ENCODE data around the gene TJP1. TPM values are rescaled to one million over a fixed set of nuclear protein-coding genes. Genes with fewer than 3 reads are reported as not detected.
"Not testable (repeated sequence)": the region's sequence is repeated elsewhere in the genome, so short reads cannot be mapped to it uniquely, and the experiment has no call there.

TJP1 gene
- total RNA-seq, 1 donor from 2014 or later: 76.4 TPM

GRCh38 chr15:29699791-29700190 is 122.5 kb downstream of the TJP1 start:
- DNase-seq: no peak

- DNase-seq: no peak
Measured at GRCh38 chr15:29698030-29698701, 124.1 kb downstream of the TJP1 start.

GRCh38 chr15:29696950-29697738 is 125.1 kb downstream of the TJP1 start:
- no peak for DNase-seq

GRCh38 chr15:29696506-29696905 is 125.8 kb downstream of the TJP1 start:
- not testable (repeated sequence) for DNase-seq

GRCh38 chr15:29695489-29696167 is 126.6 kb downstream of the TJP1 start:
- DNase-seq: no peak

DNA sequence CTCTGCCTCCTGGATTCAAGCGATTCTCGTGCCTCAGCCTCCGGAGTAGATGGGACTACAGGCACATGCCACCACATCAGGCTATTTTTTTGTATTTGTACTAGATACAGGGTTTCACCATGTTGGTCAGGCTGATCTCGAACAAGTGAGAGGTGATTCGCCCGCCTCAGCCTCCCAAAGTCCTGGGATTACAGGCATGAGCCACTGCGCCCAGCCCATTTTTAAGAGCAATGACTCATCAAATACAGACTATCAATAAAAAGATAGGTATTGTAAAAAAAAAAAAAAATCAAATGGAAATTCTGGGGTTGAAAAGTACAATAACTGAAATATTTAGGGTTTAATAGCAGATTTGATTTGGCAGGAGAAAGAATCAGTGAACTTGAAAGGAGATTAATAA is 129.0 kb downstream of the TJP1 start:
- DNase-seq: no peak

DNA sequence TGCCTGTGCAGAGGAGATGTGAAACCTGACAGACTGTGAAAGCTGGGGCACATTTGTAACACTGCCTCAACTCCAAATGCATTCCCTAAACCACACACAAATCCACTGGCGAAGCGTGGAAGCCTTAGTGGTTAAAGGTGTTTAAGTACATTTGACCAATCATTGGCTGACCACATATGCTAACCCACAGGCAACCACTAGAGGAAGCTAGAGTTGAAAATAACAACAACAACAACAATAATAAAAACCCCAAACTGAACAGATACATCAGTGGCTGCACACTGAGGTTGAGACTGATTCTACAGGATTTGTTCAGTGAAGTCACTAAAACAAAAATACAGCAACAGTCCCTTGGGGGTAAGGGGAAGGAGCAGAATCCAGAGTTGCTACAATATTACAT is 129.7 kb downstream of the TJP1 start:
- no peak for DNase-seq

DNA sequence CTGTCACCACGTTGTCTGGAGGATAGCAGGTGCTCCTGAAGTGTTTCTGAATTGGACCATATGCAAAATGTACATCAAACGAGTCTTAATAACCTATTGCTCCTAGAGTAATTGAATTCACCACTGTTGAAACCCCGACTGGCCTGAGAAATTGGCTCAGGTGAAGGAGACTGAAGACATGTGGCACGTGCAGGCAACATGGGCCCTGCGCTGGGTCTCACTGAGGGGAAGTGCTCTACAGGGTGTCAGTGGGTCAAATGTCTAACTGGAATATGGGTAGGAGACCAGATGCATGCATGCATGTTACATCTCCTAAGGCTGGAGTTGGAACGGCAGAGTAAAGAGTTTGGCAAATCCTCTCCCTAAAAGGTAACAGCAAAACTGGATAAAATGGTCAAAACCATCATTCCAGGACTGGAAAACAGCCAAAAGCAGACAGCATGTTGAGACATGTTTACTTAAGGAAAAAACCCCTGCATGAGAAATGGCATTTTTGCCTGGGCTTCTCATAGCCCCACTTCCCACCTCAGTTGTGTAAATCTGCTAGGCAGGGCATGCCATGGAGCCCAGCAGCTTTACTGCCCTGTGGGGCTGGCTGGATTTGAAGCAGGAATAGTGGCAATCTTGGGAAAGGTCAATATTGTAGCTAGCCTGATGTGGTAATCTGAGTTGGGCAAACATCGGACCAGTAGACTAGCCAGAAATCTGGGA is 131.3 kb downstream of the TJP1 start:
- no peak for DNase-seq

DNA sequence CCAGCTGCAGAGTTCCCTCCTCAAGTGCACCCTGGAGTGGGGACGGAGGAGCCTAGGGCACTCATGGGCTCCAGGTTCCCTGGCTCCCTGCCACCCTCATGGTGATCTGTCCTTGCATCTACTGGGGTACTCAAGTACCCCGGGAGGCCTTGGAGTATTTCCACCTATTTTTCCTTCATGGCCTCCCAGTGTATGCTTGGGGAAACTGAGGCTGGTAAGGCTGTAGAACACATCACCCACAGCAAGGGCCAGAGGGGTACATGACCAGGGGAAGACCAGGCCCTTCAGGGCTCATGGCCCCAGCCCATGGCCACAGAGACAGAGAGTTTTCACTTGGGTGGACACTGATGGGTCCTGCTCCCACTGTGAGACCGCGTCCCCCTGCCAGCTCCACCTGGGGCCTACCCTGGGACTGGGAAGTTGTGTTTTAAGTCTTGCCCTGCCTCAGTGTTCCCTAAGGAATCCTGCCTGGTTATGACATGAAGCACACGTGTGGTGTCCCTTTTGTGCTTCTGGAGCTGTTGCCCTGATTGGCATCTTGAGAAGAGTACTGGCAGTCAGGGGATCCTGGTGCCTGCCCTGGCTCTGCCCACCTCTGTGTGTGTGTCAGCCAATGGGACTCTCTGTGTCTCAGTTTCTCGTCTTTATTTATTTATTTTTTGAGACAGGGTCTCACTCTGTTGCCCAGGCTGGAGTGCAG is 132.8 kb downstream of the TJP1 start:
- DNase-seq: no peak

DNA sequence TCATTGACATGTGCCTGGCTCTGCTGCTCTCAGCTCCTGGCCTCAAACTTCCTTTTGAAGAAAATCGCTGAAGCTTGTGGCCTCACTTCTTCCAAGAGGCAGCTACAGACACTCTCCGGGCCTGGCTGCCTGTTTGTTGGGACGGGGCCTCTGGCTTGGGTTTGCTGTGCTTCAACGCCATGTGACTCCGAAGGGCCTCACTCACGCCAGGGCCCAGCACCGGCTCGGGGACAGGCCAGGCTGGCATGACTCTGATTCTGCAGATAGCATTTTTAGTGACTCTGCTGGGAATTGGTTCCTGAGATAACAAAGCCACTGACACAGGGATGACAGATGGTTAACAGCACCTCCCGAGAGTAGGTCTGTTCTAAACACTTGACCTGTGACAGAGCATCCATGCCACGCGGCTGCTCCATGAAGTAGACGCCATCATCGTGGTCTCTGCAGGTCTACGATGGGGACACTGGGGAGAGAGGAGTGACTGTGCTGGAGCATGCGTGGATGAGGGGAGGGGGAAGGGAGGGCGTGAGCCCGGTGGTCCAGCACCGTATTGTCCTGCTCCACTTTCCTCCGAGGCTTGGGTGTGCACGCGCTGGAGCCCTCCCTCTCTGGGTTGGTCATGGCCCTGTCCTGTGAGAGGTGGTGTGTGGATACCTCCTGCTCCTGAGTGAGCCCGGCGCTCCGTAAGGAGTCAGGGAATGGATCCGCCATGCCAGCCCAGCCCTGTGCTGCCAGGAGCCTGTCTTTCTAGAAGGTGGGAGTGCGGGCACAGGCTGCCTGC is 133.6 kb downstream of the TJP1 start:
- no peak for DNase-seq

DNA sequence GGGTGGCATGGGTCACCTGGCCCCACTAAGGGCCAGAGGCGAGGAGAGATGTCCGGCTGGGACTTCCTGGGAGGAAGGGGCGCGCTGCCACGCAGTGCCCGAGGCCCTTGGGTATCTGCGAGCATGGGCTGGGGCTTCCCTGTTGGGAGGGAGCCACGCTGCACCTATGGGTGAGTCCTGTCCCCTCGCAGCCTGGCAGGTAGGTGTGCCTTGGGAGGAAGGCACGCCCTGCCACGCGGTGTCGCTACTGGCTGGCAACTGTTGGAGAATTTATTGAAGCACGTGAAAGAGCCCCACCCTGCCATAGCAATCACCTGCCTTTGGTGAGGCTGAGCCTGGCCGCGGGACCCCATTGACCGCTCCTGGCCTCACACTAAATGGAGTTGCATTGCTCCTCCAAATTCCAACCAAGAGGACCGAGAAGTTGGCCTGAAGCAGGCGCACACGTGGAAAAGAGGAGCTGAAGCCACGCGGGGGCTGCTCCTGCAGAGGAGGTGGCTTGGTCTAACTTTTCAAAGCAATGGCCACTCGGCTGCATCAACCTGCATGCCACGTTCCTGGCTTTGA is 134.2 kb downstream of the TJP1 start:
- no peak for DNase-seq

DNA sequence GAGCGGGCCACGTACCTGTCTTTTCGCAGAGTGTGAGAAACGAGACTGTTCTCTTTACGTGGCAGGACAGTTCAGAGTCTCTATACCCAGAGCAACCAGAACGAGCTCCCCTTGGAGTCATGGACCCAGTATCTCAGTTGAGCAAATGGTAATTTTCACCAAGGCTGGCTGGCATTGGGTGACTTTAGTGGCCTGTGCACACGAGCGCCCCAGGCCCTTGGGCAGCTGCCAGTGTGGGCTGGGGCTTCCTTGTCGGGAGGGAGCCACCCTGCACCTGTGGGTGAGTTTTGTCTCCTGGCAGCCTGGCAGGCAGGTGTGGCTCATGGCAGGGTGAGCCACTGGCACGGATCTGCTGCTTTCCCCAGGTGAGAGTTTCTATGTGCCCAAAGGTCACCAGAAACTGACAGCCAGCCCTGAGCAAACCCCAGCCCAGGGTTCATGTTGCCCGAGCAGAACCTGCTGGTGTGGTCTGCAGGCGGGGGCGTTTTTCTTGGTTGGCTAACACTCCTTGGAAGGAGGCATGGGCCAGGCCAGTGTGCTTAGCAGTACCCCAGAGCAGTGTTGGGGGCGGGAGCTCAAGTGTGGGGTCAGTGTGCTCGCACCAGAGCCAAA is 135.0 kb downstream of the TJP1 start:
- no peak for DNase-seq

- DNase-seq: no peak
Measured at GRCh38 chr15:29686445-29687203, 135.6 kb downstream of the TJP1 start.

DNA sequence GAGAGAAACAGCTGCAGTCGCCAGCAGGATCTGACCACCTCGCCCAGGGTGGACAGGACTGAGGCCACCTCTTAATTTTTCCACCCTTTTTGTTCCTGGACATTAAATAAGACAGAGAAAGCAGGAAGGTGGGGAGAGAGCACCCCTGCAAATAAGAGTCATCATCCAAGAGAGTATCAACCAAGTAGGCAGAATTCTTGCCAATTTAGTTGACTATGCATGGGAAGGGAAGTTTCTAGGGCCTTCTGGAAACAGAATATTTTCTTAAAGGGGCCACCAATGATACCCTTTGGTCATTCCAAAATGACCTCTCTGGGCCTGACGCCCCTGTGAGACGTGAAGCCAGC is 136.2 kb downstream of the TJP1 start:
- DNase-seq: no peak

- no peak for DNase-seq
Measured at GRCh38 chr15:29685156-29686078, 136.9 kb downstream of the TJP1 start.

GRCh38 chr15:29682781-29683180 is 139.5 kb downstream of the TJP1 start:
- no peak for DNase-seq

DNA sequence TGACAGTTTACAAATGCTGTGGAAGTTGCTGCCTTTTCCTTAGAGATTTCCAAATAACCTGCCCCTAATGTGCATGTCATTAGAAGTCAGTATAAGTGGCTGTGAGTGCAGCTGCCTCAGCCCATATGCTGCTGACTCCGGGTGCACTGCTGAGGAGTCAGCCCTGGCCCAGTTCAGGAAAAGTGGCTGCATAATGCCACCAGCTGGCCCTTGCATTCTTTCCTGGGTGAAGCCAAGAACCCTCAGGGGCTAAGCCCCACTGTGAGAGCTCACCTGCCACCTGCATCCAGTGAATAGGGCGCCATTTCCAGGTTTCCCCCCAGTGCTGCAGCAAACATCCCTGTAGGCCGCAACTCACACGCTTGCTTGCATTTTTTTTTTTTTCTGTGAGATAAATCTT is 139.9 kb downstream of the TJP1 start:
- DNase-seq: no peak

DNA sequence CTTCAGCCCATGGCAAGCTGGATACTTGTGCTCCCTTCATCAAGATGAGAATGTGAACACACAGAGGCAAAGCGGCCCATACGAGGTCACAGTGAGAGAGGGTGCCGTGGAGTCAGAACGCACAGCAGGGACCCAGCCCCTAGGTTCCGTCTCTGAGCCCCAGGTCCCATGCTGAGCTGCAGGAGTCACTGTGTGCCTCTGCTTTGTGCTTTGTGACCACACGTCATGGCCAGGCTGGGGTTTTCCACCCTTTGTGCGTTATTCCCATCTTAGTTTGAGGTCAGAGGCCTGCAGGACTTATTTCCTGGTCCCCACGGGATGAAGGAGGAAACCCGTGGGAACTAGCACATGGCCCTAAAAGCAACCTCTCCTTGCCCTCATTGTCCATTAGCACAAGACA is 140.3 kb downstream of the TJP1 start:
- DNase-seq: no peak
